DOHH2 (cell line): ENCODE results near the gene CDC5L.

Experiments
- H3F3A ChIP-seq: fragments of 200-600 bp; sonication (generic), shearing (Covaris generic); 2 replicates; pipeline ENCODE4 v1.6.0; 2016; ENCODE audit warnings: antibody characterized with exemption, mild to moderate bottlenecking; ENCODE audit not compliant: control insufficient read depth, insufficient read depth
- H3K27ac ChIP-seq: fragments of 200-600 bp; sonication (generic); 2 replicates; pipeline ENCODE4 v1.5.1; 2014; ENCODE audit warnings: low read depth, mild to moderate bottlenecking, low read length, moderate library complexity
- H3K27me3 ChIP-seq: fragments of 200-600 bp; sonication (generic); 2 replicates; pipeline ENCODE4 v1.6.1; 2014; ENCODE audit warnings: mild to moderate bottlenecking, low read length, mixed read lengths; ENCODE audit not compliant: control insufficient read depth
- H3K36me3 ChIP-seq: fragments of 200-600 bp; sonication (generic); 2 replicates; pipeline ENCODE4 v1.6.1; 2014; ENCODE audit warnings: mild to moderate bottlenecking, low read length, moderate library complexity, mixed read lengths; ENCODE audit not compliant: control insufficient read depth
- H3K4me1 ChIP-seq: fragments of 200-600 bp; sonication (generic); 2 replicates; pipeline ENCODE4 v1.6.1; 2014; ENCODE audit warnings: mild to moderate bottlenecking, low read length, mixed read lengths; ENCODE audit not compliant: control insufficient read depth
- H3K4me2 ChIP-seq: fragments of 200-600 bp; sonication (generic); 2 replicates; pipeline ENCODE4 v1.6.0; 2014; ENCODE audit warnings: mild to moderate bottlenecking, low read length, moderate library complexity
- H3K4me3 ChIP-seq: fragments of 200-600 bp; sonication (generic); 2 replicates; pipeline ENCODE4 v1.5.1; 2014; ENCODE audit warnings: mild to moderate bottlenecking, low read length, mixed read lengths
- H3K79me2 ChIP-seq: fragments of 200-600 bp; sonication (generic); 2 replicates; pipeline ENCODE4 v1.6.1; 2014; ENCODE audit warnings: mild to moderate bottlenecking, low read length, mixed read lengths; ENCODE audit not compliant: control insufficient read depth
- H3K9me2 ChIP-seq: fragments of 200-600 bp; sonication (generic); replicated peaks from 2 replicates; pipeline ENCODE4 v1.6.1; 2014; ENCODE audit warnings: mild to moderate bottlenecking, low read length, mixed read lengths; ENCODE audit not compliant: control insufficient read depth
- H3K9me3 ChIP-seq: fragments of 200-600 bp; sonication (generic); 2 replicates; pipeline ENCODE4 v1.6.1; 2014; ENCODE audit warnings: antibody characterized with exemption, low read length, mixed read lengths; ENCODE audit not compliant: control insufficient read depth, insufficient read depth
- H4K20me1 ChIP-seq: fragments of 200-600 bp; sonication (generic); 2 replicates; pipeline ENCODE4 v1.6.0; 2014; ENCODE audit warnings: low read depth, mild to moderate bottlenecking, antibody characterized with exemption, low read length, moderate library complexity; ENCODE audit not compliant: control insufficient read depth, insufficient read depth
- CTCF ChIP-seq: fragments of 200-600 bp; sonication (generic); IDR thresholded peaks from one replicate; pipeline ENCODE4 v1.5.1; 2014; ENCODE audit warnings: antibody characterized with exemption, mild to moderate bottlenecking, low read depth, low read length; ENCODE audit not compliant: poor library complexity, severe bottlenecking
- EZH2phosphoT487 ChIP-seq: fragments of 200-600 bp; sonication (generic); IDR thresholded peaks from 2 replicates; pipeline ENCODE4 v1.6.1; 2017; ENCODE audit warnings: borderline replicate concordance, mild to moderate bottlenecking, antibody characterized with exemption, low read length, moderate library complexity, mixed read lengths

Gene CDC5L

DNA sequence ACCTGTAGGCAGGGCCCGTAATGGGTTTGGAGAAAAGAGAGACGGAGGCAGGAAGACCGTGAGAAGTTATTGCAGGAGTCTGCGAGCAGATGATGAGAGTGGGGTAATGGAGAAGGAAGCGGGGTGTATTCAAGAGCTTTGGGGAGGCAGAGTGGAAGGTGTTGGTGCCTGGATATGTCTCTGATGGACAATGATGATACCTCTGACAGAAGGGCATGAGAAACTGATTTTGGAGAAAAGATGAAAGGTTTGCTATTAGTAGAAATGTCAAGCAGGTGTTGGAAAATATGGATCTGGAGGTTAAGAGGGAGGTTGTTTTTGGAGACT lies 69.4 kb downstream of the CDC5L start:
- Histone ChIP-seq H3F3A (peaks cover 15% of the 10 kb centered on the region; the same call in 1 of the 2 replicates), H4K20me1 (peaks cover 4% of the 10 kb centered on the region; the same call in 1 of the 2 replicates), H3K9me2 (no peaks in the 10 kb centered on the region), H3K36me3 (peaks cover 3% of the 10 kb centered on the region), H3K4me3 (no peak overlapping the region), H3K79me2 (no peaks in the 10 kb centered on the region), H3K9me3 (no peaks in the 10 kb centered on the region), H3K27me3 (peaks cover 8% of the 10 kb centered on the region; the same call in 1 of the 2 replicates), H3K4me1 (no peaks in the 10 kb centered on the region), H3K4me2 (no peak overlapping the region), H3K27ac (no peak overlapping the region)
- TF ChIP-seq EZH2phosphoT487 (no peak), CTCF (no peak)

DNA sequence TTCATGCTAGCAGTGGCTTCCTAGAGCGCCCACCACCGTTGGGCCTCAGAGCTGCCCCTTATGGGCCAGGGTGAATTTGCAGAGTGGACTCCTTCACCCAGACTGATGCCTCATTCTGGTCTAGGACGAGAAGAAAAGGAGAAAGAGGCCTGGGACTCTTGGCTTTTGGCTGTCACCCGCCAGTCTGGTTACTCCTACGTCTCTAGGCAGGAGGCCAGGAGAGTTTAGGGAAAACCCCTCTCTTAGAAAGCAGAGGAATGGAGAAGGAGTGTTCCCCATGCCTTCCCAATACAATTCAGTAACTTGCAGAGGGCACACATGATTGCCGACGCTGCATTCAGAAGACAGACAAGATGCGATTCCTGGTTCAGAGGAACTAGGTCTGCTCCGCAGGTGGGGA lies 70.1 kb downstream of the CDC5L start:
- H3K4me2 ChIP-seq, result no peak overlapping the region
- no peaks in the 10 kb centered on the region for H3K9me3 ChIP-seq
- H3F3A ChIP-seq, result peaks cover 15% of the 10 kb centered on the region; the same call in 1 of the 2 replicates
- H3K27ac ChIP-seq, result no peak overlapping the region
- TF ChIP-seq EZH2phosphoT487 (no peak), CTCF (no peak)
- H3K27me3 ChIP-seq, result peaks cover 8% of the 10 kb centered on the region; the same call in 1 of the 2 replicates
- H4K20me1 ChIP-seq, result peaks cover 4% of the 10 kb centered on the region; the same call in 1 of the 2 replicates
- H3K4me1 ChIP-seq, result no peaks in the 10 kb centered on the region
- no peaks in the 10 kb centered on the region for H3K36me3 ChIP-seq
- H3K79me2 ChIP-seq, result no peaks in the 10 kb centered on the region
- H3K9me2 ChIP-seq, result no peaks in the 10 kb centered on the region
- H3K4me3 ChIP-seq, result no peak overlapping the region

GRCh38 chr6:44458551-44458950 lies 71.0 kb downstream of the CDC5L start:
- Histone ChIP-seq H3K9me3 (no peaks in the 10 kb centered on the region), H3K79me2 (no peaks in the 10 kb centered on the region), H3K4me2 (no peak overlapping the region), H3K4me3 (no peak overlapping the region), H3F3A (peaks cover 15% of the 10 kb centered on the region; the same call in 1 of the 2 replicates), H3K4me1 (no peaks in the 10 kb centered on the region), H3K36me3 (no peaks in the 10 kb centered on the region), H3K27me3 (peaks cover 8% of the 10 kb centered on the region; the same call in 1 of the 2 replicates), H3K27ac (no peak overlapping the region), H3K9me2 (no peaks in the 10 kb centered on the region), H4K20me1 (peaks cover 4% of the 10 kb centered on the region; the same call in 1 of the 2 replicates)
- TF ChIP-seq CTCF (no peak), EZH2phosphoT487 (no peak)
